Psoas muscle (tissue), 8 donors: ENCODE results near the gene TRANK1. TPM values are rescaled to one million over a fixed set of nuclear protein-coding genes. Genes with fewer than 3 reads are reported as not detected.

Source experiments
- ATAC-seq, 4 donors: fragments of 200-7000 bp; cut with Tn5 transposase; one replicate each; pipeline ENCODE4 v1.9.1; 2020; ENCODE audit warnings: moderate library complexity in 3 of 4, mild to moderate bottlenecking in 2 of 4
- DNase-seq, 2 donors: peaks; one replicate each; pipeline ENCODE4 v3.0.0-alpha.2; 2020
- H3K27ac ChIP-seq: fragments of 200-600 bp; one replicate; pipeline ENCODE4 v1.8.0; 2022
- H3K27me3 ChIP-seq, 3 donors: fragments of 200-600 bp in 1 of 3; one replicate each; pipeline versions ENCODE4 v1.6.1 to v1.8.0; 2013 to 2022; ENCODE audit warnings: low read length in 2 of 3, mild to moderate bottlenecking in 2 of 3, moderate library complexity in 1 of 3; ENCODE audit not compliant: insufficient read depth in 3 of 3
- H3K36me3 ChIP-seq, 2 donors: fragments of 200-600 bp in 1 of 2; one replicate each; pipeline versions ENCODE4 v1.6.1 to v1.8.0; 2013 to 2022; ENCODE audit warnings: low read depth in 1 of 2, mild to moderate bottlenecking in 1 of 2, moderate library complexity in 1 of 2; ENCODE audit not compliant: insufficient read depth in 1 of 2
- H3K4me1 ChIP-seq: fragments of 200-600 bp; one replicate; pipeline ENCODE4 v1.8.0; 2022
- H3K4me3 ChIP-seq: fragments of 200-600 bp; one replicate; pipeline ENCODE4 v1.8.0; 2022; ENCODE audit warnings: mild to moderate bottlenecking
- H3K9me3 ChIP-seq: fragments of 200-600 bp; one replicate; pipeline ENCODE4 v1.8.0; 2022
- CTCF ChIP-seq: fragments of 200-600 bp; IDR thresholded peaks from one replicate; pipeline ENCODE4 v1.8.0; 2022; ENCODE audit warnings: antibody characterized with exemption
- WGBS, 3 donors: extraction: QIAGEN DNeasy Blood & Tissue Kit; methylation state at CpG; one replicate each; pipeline versions ENCODE4 v1.1.6 to v1.1.7; 2013; 5-methylcytosine and 5-hydroxymethylcytosine counted together
- intact Hi-C, 2 donors: fragments of 100-400 bp; cut with DNase I; formaldehyde crosslinking; loops; one replicate each; pipeline versions ENCODE4 v1.11.0 to v1.14.2; 2022
- polyA plus RNA-seq, 3 donors: library from polyadenylated mRNA; stranded (reverse); fragments of 200-250 nt; gene quantifications; one replicate each; pipeline ENCODE4 v1.2.3, GENCODE V29; 2013
- total RNA-seq, 4 donors: library from RNA; stranded (reverse); fragmentation: NEBNext Ultra II Directional in 2 of 4; extraction: Animal tissue kit (Norgen Biotek cat#: 25700) in 2 of 4; gene quantifications; one replicate each; pipeline versions ENCODE4 v1.2.1 to v1.2.4, GENCODE V29; 2021 to 2023
- donor health status: healthy with polysubstance abuse.
- donor health status: DM: no; HTN: no; CAD: no; lungs with moderate emphysema.
- donor health status: Bipolar disorder and iron deficiency.
- donor health status: healthy.
- donor health status: DM: yes; HTN: yes; CAD: no.
- donor health status: DM: no; HTN: no; CAD: no.
- donor health status: DM: no; HTN: no; CAD: no.
- donor health status: DM: yes; HTN: yes; CAD: no.

TRANK1 gene
- total and polyA plus RNA-seq, 7 donors, result 0.28 to 4.5 (median 0.63) TPM

- peaks cover 64% of the 10 kb centered on the region for H3K4me1 ChIP-seq
- peaks cover 0 to 40% of the 10 kb centered on the region in 2 donors for H3K36me3 ChIP-seq
- peak overlapping the region; percentile 79 for H3K4me3 ChIP-seq
- ATAC-seq, result peak; percentile 9 to 36 (median 22)
- DNase-seq, result no peak
- peak overlapping the region; percentile 98 for H3K27ac ChIP-seq
- no peak for TF ChIP-seq CTCF
- no peaks in the 10 kb centered on the region for H3K9me3 ChIP-seq
- H3K27me3 ChIP-seq, result no peaks in the 10 kb centered on the region
- intact Hi-C loops, result loop anchor here in 1 of 2 donors (10.0 kb wide), 1 partner anchor 1173 kb away; the partner anchor contains the start of gene OXSR1
- 5 to 9% (median 6%) methylated on average over 24 of the region's 24 CpGs for WGBS, 3 donors
These were observed 47.3 kb upstream of the TRANK1 start for GRCh38 chr3:36991923-36992805.

GRCh38 chr3:36991147-36991546 lies 46.3 kb upstream of the TRANK1 start:
- DNase-seq, result no peak
- no peaks in the 10 kb centered on the region for H3K9me3 ChIP-seq
- intact Hi-C loops, result loop anchor here in 1 of 2 donors (10.0 kb wide), 1 partner anchor 1174 kb away; the partner anchor contains the start of gene OXSR1
- no peak for TF ChIP-seq CTCF
- WGBS, 3 donors, result 43 to 57% (median 54%) methylated on average over 3 of the region's 3 CpGs
- H3K4me1 ChIP-seq, result peaks cover 54% of the 10 kb centered on the region
- H3K27ac ChIP-seq, result peak overlapping the region; percentile 98
- peaks cover 0 to 40% of the 10 kb centered on the region in 2 donors for H3K36me3 ChIP-seq
- no peak for ATAC-seq
- no peaks in the 10 kb centered on the region for H3K27me3 ChIP-seq
- peak overlapping the region; percentile 79 for H3K4me3 ChIP-seq

- Histone ChIP-seq H3K9me3 (no peaks in the 10 kb centered on the region), H3K27me3 (no peaks in the 10 kb centered on the region), H3K36me3 (peaks cover 6 to 43% of the 10 kb centered on the region in 2 donors), H3K27ac (peak overlapping the region; percentile 98), H3K4me1 (peaks cover 43% of the 10 kb centered on the region), H3K4me3 (peak overlapping the region; percentile 79)
- intact Hi-C loops, result no loop called here
- no peak for TF ChIP-seq CTCF
- DNase-seq, result no peak
- no peak for ATAC-seq
These were observed 44.7 kb upstream of the TRANK1 start for GRCh38 chr3:36989568-36989967.

- Histone ChIP-seq H3K4me1 (peaks cover 39% of the 10 kb centered on the region), H3K36me3 (peaks cover 6 to 48% of the 10 kb centered on the region in 2 donors), H3K27ac (no peak overlapping the region), H3K4me3 (peak overlapping the region; percentile 79), H3K27me3 (no peaks in the 10 kb centered on the region), H3K9me3 (no peaks in the 10 kb centered on the region)
- TF ChIP-seq CTCF, result no peak
- intact Hi-C loops, result no loop called here
- WGBS, 3 donors, result 84 to 87% (median 84%) methylated on average over 3 of the region's 3 CpGs
- ATAC-seq, result no peak
- no peak for DNase-seq
These were observed 44.2 kb upstream of the TRANK1 start for GRCh38 chr3:36989005-36989404.
